GM06990 (cell line): ENCODE results near the gene OFD1.

Source experiments
- DNase-seq: peaks from one replicate; pipeline ENCODE4 v3.0.0-alpha.2; 2011; ENCODE audit not compliant: insufficient read length; ENCODE audit errors: extremely low read depth
- H3K27me3 ChIP-seq: replicated peaks from 2 replicates; pipeline ENCODE4 v1.6.0; 2011; ENCODE audit warnings: low read length; ENCODE audit not compliant: control insufficient read depth, insufficient read depth
- H3K36me3 ChIP-seq: 2 replicates; pipeline ENCODE4 v1.5.1; 2011; ENCODE audit warnings: low read length; ENCODE audit not compliant: control insufficient read depth, insufficient read depth
- H3K4me3 ChIP-seq: replicated peaks from 2 replicates; pipeline ENCODE4 v1.5.1; 2011; ENCODE audit warnings: low read depth, mild to moderate bottlenecking, control low read depth, low read length
- TF ChIP-seq, protein P1 (sequence below): IDR thresholded peaks from 2 replicates; pipeline ENCODE4 v1.5.1; 2011; ENCODE audit warnings: low read length, control low read depth, mild to moderate bottlenecking, inconsistent platforms; ENCODE audit not compliant: insufficient read depth, poor library complexity, severe bottlenecking

The OFD1 gene

DNA sequence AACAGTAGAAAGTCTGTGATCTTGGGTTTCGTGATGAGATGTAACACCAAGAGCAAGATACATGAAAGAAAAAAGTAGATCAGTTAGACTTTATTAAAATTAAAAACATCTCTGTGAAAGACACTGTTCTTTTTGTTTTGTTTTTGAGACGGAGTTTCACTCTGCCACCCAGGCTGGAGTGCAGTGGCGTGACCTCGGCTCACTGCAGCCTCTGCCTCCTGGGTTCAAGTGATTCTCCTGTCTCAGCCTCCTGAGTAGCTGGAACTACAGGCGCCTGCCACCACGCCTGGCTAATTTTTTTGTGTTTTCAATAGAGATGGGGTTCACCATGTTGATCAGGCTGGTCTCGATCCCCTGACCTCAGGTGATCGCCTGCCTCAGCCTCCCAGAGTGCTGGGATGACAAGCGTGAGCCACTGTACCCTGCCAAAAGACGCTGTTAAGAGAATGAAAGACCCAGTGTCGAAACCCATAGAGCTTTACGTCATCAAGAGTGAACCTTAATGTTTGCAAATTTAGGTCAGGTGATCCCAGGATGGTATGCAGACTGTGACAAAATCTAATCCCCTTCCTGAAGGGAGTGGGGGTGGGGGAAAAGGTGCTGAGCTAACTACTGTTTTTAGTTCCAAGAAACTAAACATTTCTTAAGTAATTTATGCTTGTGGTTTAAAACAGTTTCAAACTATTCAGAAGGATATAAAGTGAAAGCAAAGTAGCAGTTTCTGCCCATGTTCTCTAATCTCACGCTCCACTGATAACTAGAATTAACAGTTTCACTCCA, 8.0 kb downstream of the OFD1 start:
- Histone ChIP-seq H3K4me3 (peak overlapping the region; percentile 35), H3K36me3 (peaks cover 4% of the 10 kb centered on the region), H3K27me3 (no peaks in the 10 kb centered on the region)
- TF ChIP-seq, protein P1, sequence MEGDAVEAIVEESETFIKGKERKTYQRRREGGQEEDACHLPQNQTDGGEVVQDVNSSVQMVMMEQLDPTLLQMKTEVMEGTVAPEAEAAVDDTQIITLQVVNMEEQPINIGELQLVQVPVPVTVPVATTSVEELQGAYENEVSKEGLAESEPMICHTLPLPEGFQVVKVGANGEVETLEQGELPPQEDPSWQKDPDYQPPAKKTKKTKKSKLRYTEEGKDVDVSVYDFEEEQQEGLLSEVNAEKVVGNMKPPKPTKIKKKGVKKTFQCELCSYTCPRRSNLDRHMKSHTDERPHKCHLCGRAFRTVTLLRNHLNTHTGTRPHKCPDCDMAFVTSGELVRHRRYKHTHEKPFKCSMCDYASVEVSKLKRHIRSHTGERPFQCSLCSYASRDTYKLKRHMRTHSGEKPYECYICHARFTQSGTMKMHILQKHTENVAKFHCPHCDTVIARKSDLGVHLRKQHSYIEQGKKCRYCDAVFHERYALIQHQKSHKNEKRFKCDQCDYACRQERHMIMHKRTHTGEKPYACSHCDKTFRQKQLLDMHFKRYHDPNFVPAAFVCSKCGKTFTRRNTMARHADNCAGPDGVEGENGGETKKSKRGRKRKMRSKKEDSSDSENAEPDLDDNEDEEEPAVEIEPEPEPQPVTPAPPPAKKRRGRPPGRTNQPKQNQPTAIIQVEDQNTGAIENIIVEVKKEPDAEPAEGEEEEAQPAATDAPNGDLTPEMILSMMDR = no peak
- peak; percentile 74 for DNase-seq

DNA sequence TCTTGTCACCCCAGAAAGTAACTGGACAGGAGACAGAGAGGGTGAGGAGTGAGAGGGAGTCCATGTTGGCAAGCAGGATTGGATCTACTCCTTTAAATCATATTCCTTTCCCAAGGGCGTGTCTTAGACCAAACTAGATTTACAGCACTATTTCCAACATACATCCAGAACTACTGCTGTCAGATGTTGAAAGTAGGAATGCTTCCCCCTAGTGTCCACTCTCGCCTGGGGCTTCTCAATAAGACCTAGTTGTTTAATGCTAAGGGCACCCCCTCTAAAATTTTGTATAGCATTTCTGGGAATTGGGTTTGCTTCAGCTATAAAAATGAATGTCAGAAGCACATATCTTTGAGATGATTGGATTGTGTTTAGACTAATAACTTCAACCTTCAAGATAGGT, 13.3 kb downstream of the OFD1 start:
- Histone ChIP-seq H3K36me3 (peaks cover 4% of the 10 kb centered on the region), H3K4me3 (no peak overlapping the region), H3K27me3 (no peaks in the 10 kb centered on the region)
- TF ChIP-seq, protein P1 = peak; percentile 56
- DNase-seq = no peak

- TF ChIP-seq, protein P1 = no peak
- Histone ChIP-seq H3K36me3 (peaks cover 4% of the 10 kb centered on the region), H3K27me3 (no peaks in the 10 kb centered on the region), H3K4me3 (no peak overlapping the region)
- no peak for DNase-seq
Measured at GRCh38 chrX:13748486-13748885, 13.9 kb downstream of the OFD1 start.

GRCh38 chrX:13750204-13750603, 15.7 kb downstream of the OFD1 start:
- H3K27me3 ChIP-seq = no peaks in the 10 kb centered on the region
- TF ChIP-seq, protein P1 = peak; percentile 63
- peaks cover 4% of the 10 kb centered on the region for H3K36me3 ChIP-seq
- H3K4me3 ChIP-seq = no peak overlapping the region
- DNase-seq = no peak

- H3K4me3 ChIP-seq = no peak overlapping the region
- no peaks in the 10 kb centered on the region for H3K27me3 ChIP-seq
- H3K36me3 ChIP-seq = peaks cover 4% of the 10 kb centered on the region
- no peak for DNase-seq
- TF ChIP-seq, protein P1 = no peak
Measured at GRCh38 chrX:13750812-13751211, 16.3 kb downstream of the OFD1 start.
